HepG2 (cell line): ENCODE measurements around the gene SMIM14. TPM values are rescaled to one million over a fixed set of nuclear protein-coding genes. Genes with fewer than 3 reads are reported as not detected.

Source experiments
- DR1 ChIP-seq: sonication (generic); formaldehyde crosslinking; IDR thresholded peaks from 2 replicates; pipeline ENCODE4 v1.8.0; 2021; ENCODE audit warnings: mild to moderate bottlenecking, missing genetic modification reagents, inconsistent platforms
- HNRNPK ChIP-seq: fragments of 200-400 bp; formaldehyde crosslinking; IDR thresholded peaks from 2 replicates; pipeline ENCODE4 v1.6.1; 2018; ENCODE audit warnings: low read length, low read depth, moderate library complexity, mild to moderate bottlenecking; ENCODE audit not compliant: poor library complexity, severe bottlenecking
- IKZF5 ChIP-seq: IDR thresholded peaks from 2 replicates; pipeline ENCODE4 v1.6.1; 2018; ENCODE audit warnings: missing genetic modification reagents, mild to moderate bottlenecking, missing compliant biosample characterization
- MED8 ChIP-seq: sonication (generic); formaldehyde crosslinking; IDR thresholded peaks from 2 replicates; pipeline ENCODE4 v1.8.1; 2023; ENCODE audit warnings: mild to moderate bottlenecking, missing genetic modification reagents; ENCODE audit not compliant: insufficient replicate concordance
- MLXIP ChIP-seq: sonication (generic); formaldehyde crosslinking; IDR thresholded peaks from 2 replicates; pipeline ENCODE4 v1.9.0; 2021; ENCODE audit warnings: missing genetic modification reagents, borderline replicate concordance
- MTERF4 ChIP-seq: sonication (generic); formaldehyde crosslinking; IDR thresholded peaks from 2 replicates; pipeline ENCODE4 v1.8.0; 2023; ENCODE audit warnings: mild to moderate bottlenecking, missing genetic modification reagents
- PAWR ChIP-seq: sonication (generic); formaldehyde crosslinking; IDR thresholded peaks from 2 replicates; pipeline ENCODE4 v1.4.0; 2020; ENCODE audit warnings: missing genetic modification reagents, mild to moderate bottlenecking, borderline replicate concordance
- RBAK ChIP-seq: sonication (generic); formaldehyde crosslinking; IDR thresholded peaks from 2 replicates; pipeline ENCODE4 v1.5.1; 2020; ENCODE audit warnings: mild to moderate bottlenecking, missing genetic modification reagents
- SIN3B ChIP-seq: fragments of 150-350 bp; IDR thresholded peaks from 2 replicates; pipeline ENCODE4 v1.6.1; 2014; ENCODE audit warnings: low read length
- SOX5 ChIP-seq: IDR thresholded peaks from 2 replicates; pipeline ENCODE4 v1.6.1; 2016; ENCODE audit warnings: borderline replicate concordance
- ZNF512B ChIP-seq: sonication (generic); formaldehyde crosslinking; IDR thresholded peaks from 2 replicates; pipeline ENCODE4 v1.5.1; 2020; ENCODE audit warnings: missing genetic modification reagents, mild to moderate bottlenecking, borderline replicate concordance
- ZNF772 ChIP-seq: sonication (generic); formaldehyde crosslinking; IDR thresholded peaks from 2 replicates; pipeline ENCODE4 v1.5.0; 2020; ENCODE audit warnings: mild to moderate bottlenecking, missing genetic modification reagents
- polyA plus RNA-seq, 8 experiments: library from polyadenylated mRNA; depleted of rRNA in 3 of 8; stranded (reverse) in 7 of 8; unstranded in 1 of 8; fragments of >200 nt; fragmentation: Illumina TruSeq in 4 of 8; extraction: Trizol in 4 of 8; gene quantifications; 2 replicates each; pipeline versions ENCODE4 v1.2.1 to v1.2.3, GENCODE V29; 2011 to 2016; ENCODE audit warnings: low read depth in 4 of 8, missing spikeins in 1 of 8, mixed read lengths in 1 of 8; ENCODE audit not compliant: insufficient read depth in 1 of 8
- total RNA-seq, 5 experiments: library from RNA; depleted of rRNA; stranded (reverse); fragments of >200 nt; fragmentation: Illumina TruSeq; extraction: Trizol; gene quantifications; 2 replicates each; pipeline ENCODE4 v1.2.3, GENCODE V29; 2016; ENCODE audit warnings: low read depth in 1 of 5
- TF ChIP-seq, protein P1 (sequence below): sonication (generic); formaldehyde crosslinking; IDR thresholded peaks from 2 replicates; pipeline ENCODE4 v1.4.0; 2020; ENCODE audit warnings: missing genetic modification reagents, borderline replicate concordance
- TF ChIP-seq, protein P2 (sequence below): sonication (generic); formaldehyde crosslinking; IDR thresholded peaks from 2 replicates; pipeline ENCODE4 v1.8.1; 2023; ENCODE audit warnings: missing genetic modification reagents, inconsistent platforms, borderline replicate concordance

SMIM14 gene
- total and polyA plus RNA-seq, 2 of the 13 experiments (the other 11 are each of a cell fraction or from before 2014, with no cell fraction given) = 16.3 to 28.1 TPM

DNA sequence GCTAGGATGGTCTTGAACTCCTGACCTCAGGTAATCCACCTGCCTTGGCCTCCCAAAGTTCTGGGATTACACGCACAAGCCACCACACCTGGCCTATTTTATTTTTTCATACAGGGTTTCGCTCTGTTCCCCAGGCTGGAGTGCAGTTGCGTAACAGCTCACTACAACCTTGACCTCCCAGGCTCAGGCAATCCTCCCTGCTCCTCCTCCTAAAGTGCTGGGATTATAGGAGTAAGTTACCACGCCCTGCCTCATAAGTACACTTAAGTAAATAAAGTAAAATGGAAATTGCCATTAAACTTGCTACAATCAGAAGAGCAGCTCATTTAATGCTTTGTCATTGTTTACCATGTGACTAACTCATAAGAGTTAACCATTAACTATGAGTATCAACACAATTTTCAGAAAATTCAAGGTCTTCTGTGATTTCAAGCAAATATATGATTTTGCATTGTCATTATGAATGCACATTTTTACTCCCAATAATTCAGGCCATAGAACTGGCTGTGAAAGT is 123.7 kb downstream of the SMIM14 start (continued):
- no peak for TF ChIP-seq MED8 (CRISPR knock-in tag)
- no peak for TF ChIP-seq DR1
- peak; percentile 92 for TF ChIP-seq SOX5
- no peak for TF ChIP-seq ZNF512B (CRISPR knock-in tag)
- no peak for TF ChIP-seq HNRNPK
- TF ChIP-seq MTERF4 = no peak
- TF ChIP-seq, protein P1, sequence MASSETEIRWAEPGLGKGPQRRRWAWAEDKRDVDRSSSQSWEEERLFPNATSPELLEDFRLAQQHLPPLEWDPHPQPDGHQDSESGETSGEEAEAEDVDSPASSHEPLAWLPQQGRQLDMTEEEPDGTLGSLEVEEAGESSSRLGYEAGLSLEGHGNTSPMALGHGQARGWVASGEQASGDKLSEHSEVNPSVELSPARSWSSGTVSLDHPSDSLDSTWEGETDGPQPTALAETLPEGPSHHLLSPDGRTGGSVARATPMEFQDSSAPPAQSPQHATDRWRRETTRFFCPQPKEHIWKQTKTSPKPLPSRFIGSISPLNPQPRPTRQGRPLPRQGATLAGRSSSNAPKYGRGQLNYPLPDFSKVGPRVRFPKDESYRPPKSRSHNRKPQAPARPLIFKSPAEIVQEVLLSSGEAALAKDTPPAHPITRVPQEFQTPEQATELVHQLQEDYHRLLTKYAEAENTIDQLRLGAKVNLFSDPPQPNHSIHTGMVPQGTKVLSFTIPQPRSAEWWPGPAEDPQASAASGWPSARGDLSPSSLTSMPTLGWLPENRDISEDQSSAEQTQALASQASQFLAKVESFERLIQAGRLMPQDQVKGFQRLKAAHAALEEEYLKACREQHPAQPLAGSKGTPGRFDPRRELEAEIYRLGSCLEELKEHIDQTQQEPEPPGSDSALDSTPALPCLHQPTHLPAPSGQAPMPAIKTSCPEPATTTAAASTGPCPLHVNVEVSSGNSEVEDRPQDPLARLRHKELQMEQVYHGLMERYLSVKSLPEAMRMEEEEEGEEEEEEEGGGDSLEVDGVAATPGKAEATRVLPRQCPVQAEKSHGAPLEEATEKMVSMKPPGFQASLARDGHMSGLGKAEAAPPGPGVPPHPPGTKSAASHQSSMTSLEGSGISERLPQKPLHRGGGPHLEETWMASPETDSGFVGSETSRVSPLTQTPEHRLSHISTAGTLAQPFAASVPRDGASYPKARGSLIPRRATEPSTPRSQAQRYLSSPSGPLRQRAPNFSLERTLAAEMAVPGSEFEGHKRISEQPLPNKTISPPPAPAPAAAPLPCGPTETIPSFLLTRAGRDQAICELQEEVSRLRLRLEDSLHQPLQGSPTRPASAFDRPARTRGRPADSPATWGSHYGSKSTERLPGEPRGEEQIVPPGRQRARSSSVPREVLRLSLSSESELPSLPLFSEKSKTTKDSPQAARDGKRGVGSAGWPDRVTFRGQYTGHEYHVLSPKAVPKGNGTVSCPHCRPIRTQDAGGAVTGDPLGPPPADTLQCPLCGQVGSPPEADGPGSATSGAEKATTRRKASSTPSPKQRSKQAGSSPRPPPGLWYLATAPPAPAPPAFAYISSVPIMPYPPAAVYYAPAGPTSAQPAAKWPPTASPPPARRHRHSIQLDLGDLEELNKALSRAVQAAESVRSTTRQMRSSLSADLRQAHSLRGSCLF (CRISPR knock-in tag) = no peak
- TF ChIP-seq, protein P2, sequence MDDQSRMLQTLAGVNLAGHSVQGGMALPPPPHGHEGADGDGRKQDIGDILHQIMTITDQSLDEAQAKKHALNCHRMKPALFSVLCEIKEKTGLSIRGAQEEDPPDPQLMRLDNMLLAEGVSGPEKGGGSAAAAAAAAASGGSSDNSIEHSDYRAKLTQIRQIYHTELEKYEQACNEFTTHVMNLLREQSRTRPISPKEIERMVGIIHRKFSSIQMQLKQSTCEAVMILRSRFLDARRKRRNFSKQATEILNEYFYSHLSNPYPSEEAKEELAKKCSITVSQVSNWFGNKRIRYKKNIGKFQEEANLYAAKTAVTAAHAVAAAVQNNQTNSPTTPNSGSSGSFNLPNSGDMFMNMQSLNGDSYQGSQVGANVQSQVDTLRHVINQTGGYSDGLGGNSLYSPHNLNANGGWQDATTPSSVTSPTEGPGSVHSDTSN (CRISPR knock-in tag) = no peak
- no peak for TF ChIP-seq RBAK (CRISPR knock-in tag)
- peak; percentile 95 for TF ChIP-seq IKZF5 (CRISPR knock-in tag)
- TF ChIP-seq ZNF772 (CRISPR knock-in tag) = 0 out of 2 replicates have a peak, but pooled peaks have one; percentile 52
- no peak for TF ChIP-seq PAWR (CRISPR knock-in tag)
- no peak for TF ChIP-seq SIN3B
- TF ChIP-seq MLXIP = no peak
